AG09319 (cell line): Measurements from ENCODE around the gene TRIM15.
A peak's percentile ranks its signal among the peaks of the same experiment; 100 is the strongest.

Experiments
- DNase-seq: peaks from one replicate; pipeline ENCODE4 v3.0.0-alpha.2; 2010; ENCODE audit warnings: low read depth; ENCODE audit errors: extremely low read depth
- CTCF ChIP-seq: IDR thresholded peaks from 2 replicates; pipeline ENCODE4 v1.5.1; 2011; ENCODE audit warnings: low read depth, mild to moderate bottlenecking, inconsistent platforms, low read length, moderate library complexity

Gene TRIM15

GRCh38 chr6:30129265-30130178 is 33.8 kb upstream of the TRIM15 start:
- no peak for DNase-seq
- TF ChIP-seq CTCF, result no peak

GRCh38 chr6:30130179-30130679 is 33.1 kb upstream of the TRIM15 start:
- DNase-seq, result no peak
- TF ChIP-seq CTCF, result no peak

- peak; percentile 100 for TF ChIP-seq CTCF
- DNase-seq, result peak; percentile 60
Measured at GRCh38 chr6:30130887-30131862, 32.2 kb upstream of the TRIM15 start.

GRCh38 chr6:30131947-30132497 is 31.3 kb upstream of the TRIM15 start:
- TF ChIP-seq CTCF, result no peak
- DNase-seq, result no peak

GRCh38 chr6:30135147-30135546 is 28.2 kb upstream of the TRIM15 start:
- DNase-seq, result no peak
- no peak for TF ChIP-seq CTCF

- no peak for DNase-seq
- no peak for TF ChIP-seq CTCF
Measured at GRCh38 chr6:30135757-30136156, 27.6 kb upstream of the TRIM15 start, which contains the start of gene TRIM40. TRIM40 (plus strand) TSS chr6:30136140; CDS start chr6:30137037, 897 bp downstream.
